OCI-LY1 (cell line): ENCODE data around the gene UBA52.

Experiments used
- CTCF ChIP-seq: fragments of 200-600 bp; sonication (generic), shearing (Covaris generic); IDR thresholded peaks from 2 replicates; pipeline ENCODE4 v1.5.1; 2017; ENCODE audit warnings: mild to moderate bottlenecking, antibody characterized with exemption, low read length, moderate library complexity, mixed read lengths
- EZH2 ChIP-seq: fragments of 200-600 bp; sonication (generic), shearing (Covaris generic); IDR thresholded peaks from 2 replicates; pipeline ENCODE4 v1.8.0; 2017; ENCODE audit warnings: borderline replicate concordance, mixed run types, mild to moderate bottlenecking, antibody characterized with exemption, low read length, moderate library complexity, mixed read lengths

DNA sequence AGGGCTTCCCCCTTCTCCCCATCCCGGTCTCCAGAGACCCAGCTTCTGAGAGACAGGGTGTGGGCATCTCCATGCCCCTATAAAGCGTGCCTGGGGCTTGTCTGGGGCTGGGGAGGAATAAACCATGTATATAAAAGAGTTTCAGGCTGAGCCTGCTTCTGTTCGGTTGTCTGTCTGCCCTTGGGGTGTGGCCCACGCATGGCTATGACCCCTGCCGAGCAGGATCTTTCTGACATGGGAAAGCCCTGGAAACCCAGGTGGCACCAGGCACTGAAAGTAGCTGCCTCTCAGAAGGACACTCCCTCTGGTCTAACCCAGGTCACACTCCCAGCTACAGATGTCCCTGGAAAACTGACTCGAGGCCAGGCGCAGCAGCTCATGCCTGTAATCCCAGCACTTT is 49.2 kb downstream of the UBA52 start:
- TF ChIP-seq CTCF (no peak), EZH2 (no peak)
